Smooth muscle cell (in vitro differentiated cells): ENCODE data around the gene CLEC4E. TPM values are rescaled to one million over a fixed set of nuclear protein-coding genes. Genes with fewer than 3 reads are reported as not detected.
"Not testable (repeated sequence)": the region's sequence is repeated elsewhere in the genome, so short reads cannot be mapped to it uniquely, and the experiment has no call there.

Experiments
- DNase-seq: peaks from one replicate; lab custom pipeline; 2025; ENCODE audit not compliant: unreplicated experiment; lab: John Stamatoyannopoulos, UW
- H2AFZ ChIP-seq: fragments of 200-600 bp; sonication (generic); 2 replicates; pipeline ENCODE4 v1.6.0; 2016; ENCODE audit warnings: antibody characterized with exemption, low read depth, mild to moderate bottlenecking
- H3F3A ChIP-seq: fragments of 200-600 bp; sonication (generic); 2 replicates; pipeline ENCODE4 v1.6.0; 2017; ENCODE audit warnings: antibody characterized with exemption, low read depth
- H3K27ac ChIP-seq: fragments of 200-600 bp; sonication (generic); 2 replicates; pipeline ENCODE4 v1.5.1; 2016; ENCODE audit warnings: low read depth, mild to moderate bottlenecking
- H3K27me3 ChIP-seq: fragments of 200-600 bp; sonication (generic); 2 replicates; pipeline ENCODE4 v1.6.1; 2016; ENCODE audit warnings: low read depth, mild to moderate bottlenecking
- H3K36me3 ChIP-seq: fragments of 200-600 bp; sonication (generic); 2 replicates; pipeline ENCODE4 v1.5.1; 2016; ENCODE audit warnings: low read depth
- H3K4me1 ChIP-seq: fragments of 200-600 bp; sonication (generic); 2 replicates; pipeline ENCODE4 v1.5.1; 2016; ENCODE audit warnings: low read depth
- H3K4me2 ChIP-seq: fragments of 200-600 bp; sonication (generic); 2 replicates; pipeline ENCODE4 v1.6.0; 2016; ENCODE audit warnings: mild to moderate bottlenecking
- H3K4me3 ChIP-seq: fragments of 200-600 bp; sonication (generic); 2 replicates; pipeline ENCODE4 v1.5.1; 2016; ENCODE audit warnings: mild to moderate bottlenecking
- H3K79me2 ChIP-seq: fragments of 200-600 bp; sonication (generic); 2 replicates; pipeline ENCODE4 v1.6.0; 2016; ENCODE audit warnings: low read depth, mild to moderate bottlenecking
- H3K9ac ChIP-seq: fragments of 200-600 bp; sonication (generic); 2 replicates; pipeline ENCODE4 v1.6.0; 2016; ENCODE audit warnings: low read depth
- H3K9me3 ChIP-seq: fragments of 200-600 bp; sonication (generic); replicated peaks from 2 replicates; pipeline ENCODE4 v1.5.1; 2016; ENCODE audit warnings: low read depth
- H4K20me1 ChIP-seq: fragments of 200-600 bp; sonication (generic); 2 replicates; pipeline ENCODE4 v1.6.0; 2016; ENCODE audit warnings: low read depth
- CTCF ChIP-seq: fragments of 200-600 bp; sonication (generic); IDR thresholded peaks from 2 replicates; pipeline ENCODE4 v1.5.1; 2017; ENCODE audit warnings: borderline replicate concordance, mild to moderate bottlenecking, antibody characterized with exemption; ENCODE audit not compliant: insufficient read depth, poor library complexity, severe bottlenecking
- WGBS: methylation state at CpG from one replicate; pipeline ENCODE4 v1.1.7; 2016; ENCODE audit warnings: low lambda C conversion rate; 5-methylcytosine and 5-hydroxymethylcytosine counted together
- polyA plus RNA-seq: library from polyadenylated mRNA; unstranded; fragments of >200 nt; fragmentation: Nextera tagmentation; extraction: Ambion mirVana; gene quantifications from 2 replicates; pipeline ENCODE4 v1.2.1, GENCODE V29; 2016
- total RNA-seq: library from RNA; depleted of rRNA; stranded (reverse); fragments of >200 nt; gene quantifications from 2 replicates; pipeline ENCODE4 v1.2.3, GENCODE V29; 2014

The CLEC4E gene
- total and polyA plus RNA-seq, 2 experiments from 2014 or later = not detected

- Histone ChIP-seq H3K27me3 (no peaks in the 10 kb centered on the region), H3K79me2 (no peaks in the 10 kb centered on the region), H3K4me1 (no peaks in the 10 kb centered on the region), H3K4me3 (no peak overlapping the region), H3K27ac (no peak overlapping the region), H3K4me2 (no peak overlapping the region), H3F3A (no peaks in the 10 kb centered on the region), H3K36me3 (no peaks in the 10 kb centered on the region), H4K20me1 (no peaks in the 10 kb centered on the region), H2AFZ (no peak overlapping the region), H3K9me3 (no peaks in the 10 kb centered on the region), H3K9ac (no peak overlapping the region)
- no peak for TF ChIP-seq CTCF
- DNase-seq = no peak
- 94% methylated on average over 1 of the region's 1 CpG for WGBS
These were observed 36.4 kb downstream of the CLEC4E start for GRCh38 chr12:8504351-8504750.

- 82% methylated on average over 3 of the region's 3 CpGs for WGBS
- Histone ChIP-seq H3K9me3 (no peaks in the 10 kb centered on the region), H3K4me2 (no peak overlapping the region), H3K36me3 (no peaks in the 10 kb centered on the region), H3K9ac (no peak overlapping the region), H3K4me1 (no peaks in the 10 kb centered on the region), H2AFZ (no peak overlapping the region), H3K4me3 (no peak overlapping the region), H3K27me3 (no peaks in the 10 kb centered on the region), H4K20me1 (no peaks in the 10 kb centered on the region), H3K27ac (no peak overlapping the region), H3K79me2 (no peaks in the 10 kb centered on the region), H3F3A (no peaks in the 10 kb centered on the region)
- no peak for DNase-seq
- no peak for TF ChIP-seq CTCF
These were observed 39.0 kb downstream of the CLEC4E start for GRCh38 chr12:8501720-8502119.

- no peak for DNase-seq
- no peak overlapping the region for H3K4me2 ChIP-seq
- no peak for TF ChIP-seq CTCF
- H4K20me1 ChIP-seq = no peaks in the 10 kb centered on the region
- H3K79me2 ChIP-seq = no peaks in the 10 kb centered on the region
- no peak overlapping the region for H3K4me3 ChIP-seq
- no peaks in the 10 kb centered on the region for H3K27me3 ChIP-seq
- no peak overlapping the region for H3K9ac ChIP-seq
- no peak overlapping the region for H2AFZ ChIP-seq
- H3K4me1 ChIP-seq = no peaks in the 10 kb centered on the region
- H3F3A ChIP-seq = no peaks in the 10 kb centered on the region
- WGBS = 38% methylated on average over 4 of the region's 4 CpGs
- no peaks in the 10 kb centered on the region for H3K36me3 ChIP-seq
- no peak overlapping the region for H3K27ac ChIP-seq
- no peaks in the 10 kb centered on the region for H3K9me3 ChIP-seq
These were observed 41.1 kb downstream of the CLEC4E start for GRCh38 chr12:8499616-8500015.

- not testable (repeated sequence) for H3K4me2 ChIP-seq, H3K36me3 ChIP-seq, H3K4me1 ChIP-seq, H3K9me3 ChIP-seq, H3K27ac ChIP-seq, H3K4me3 ChIP-seq, DNase-seq, H3K79me2 ChIP-seq, H2AFZ ChIP-seq, H4K20me1 ChIP-seq, H3K27me3 ChIP-seq, H3F3A ChIP-seq, H3K9ac ChIP-seq
- WGBS = 67% methylated on average over 7 of the region's 7 CpGs
These were observed 44.6 kb downstream of the CLEC4E start for GRCh38 chr12:8496074-8496473.

- WGBS = 87% methylated on average over 4 of the region's 4 CpGs
- H4K20me1 ChIP-seq, H2AFZ ChIP-seq, H3K27me3 ChIP-seq, H3K4me1 ChIP-seq, H3K9ac ChIP-seq, H3K4me2 ChIP-seq, H3K27ac ChIP-seq, H3K79me2 ChIP-seq, H3K4me3 ChIP-seq, H3K9me3 ChIP-seq, H3F3A ChIP-seq, DNase-seq, H3K36me3 ChIP-seq: not testable (repeated sequence)
These were observed 45.0 kb downstream of the CLEC4E start for GRCh38 chr12:8495671-8496070.
